Endothelial cell of umbilical vein (primary cell): ENCODE data around the gene LITAFD. TPM values are rescaled to one million over a fixed set of nuclear protein-coding genes. Genes with fewer than 3 reads are reported as not detected.

Experiments used
- BruUV-seq: library from RNA; stranded (reverse); fragments of 400-500 nt; replicated peaks from 2 replicates; lab custom pipeline; 2021; lab: Mats Ljungman, UMichigan
- CTCF ChIA-PET: fragments of 300-600, 350-600 bp; sonication (Branson Sonifier 250); formaldehyde crosslinking; loops from one replicate; lab custom pipeline; 2021; ENCODE audit warnings: antibody characterized with exemption, inconsistent platforms; lab: Charles Lee
- POLR2A ChIA-PET: fragments of 300-600, 350-600 bp; sonication (Branson Sonifier 250); formaldehyde crosslinking; loops from one replicate; lab custom pipeline; 2021; ENCODE audit warnings: antibody characterized with exemption, inconsistent platforms; lab: Charles Lee
- DNase-seq: peaks from one replicate; pipeline ENCODE4 v3.0.0-alpha.2; 2011; ENCODE audit warnings: low read depth, low spot score
- FAIRE-seq: peaks from 2 replicates; lab custom pipeline; 2011; peaks lifted over from hg19 to GRCh38; lab: Jason Lieb, UNC
- H2AFZ ChIP-seq: 2 replicates; pipeline ENCODE4 v1.6.0; 2012; ENCODE audit warnings: low read depth, low read length, control low read depth, inconsistent platforms
- H3K27ac ChIP-seq: 2 replicates; pipeline ENCODE4 v1.5.1; 2011; ENCODE audit warnings: low read depth, mild to moderate bottlenecking, control low read depth, low read length, moderate library complexity; ENCODE audit not compliant: insufficient read depth
- H3K27me3 ChIP-seq, 2 experiments: 2 replicates each; pipeline versions ENCODE4 v1.6.0 to v1.6.1; 2011; ENCODE audit warnings: low read length in 2 of 2, mixed read lengths in 1 of 2; ENCODE audit not compliant: control insufficient read depth in 2 of 2, insufficient read depth in 2 of 2
- H3K36me3 ChIP-seq, 2 experiments: 2 replicates in 1 of 2; 3 replicates in 1 of 2; pipeline ENCODE4 v1.5.1; 2011; ENCODE audit warnings: low read length in 2 of 2, mild to moderate bottlenecking in 1 of 2, moderate library complexity in 1 of 2; ENCODE audit not compliant: control insufficient read depth in 2 of 2, insufficient read depth in 2 of 2; ENCODE audit errors: extremely low read depth in 1 of 2
- H3K4me1 ChIP-seq: 3 replicates; pipeline ENCODE4 v1.5.1; 2011; ENCODE audit warnings: mild to moderate bottlenecking, low read length; ENCODE audit not compliant: control insufficient read depth, insufficient read depth; ENCODE audit errors: extremely low read depth
- H3K4me2 ChIP-seq: 2 replicates; pipeline ENCODE4 v1.6.1; 2011; ENCODE audit warnings: low read length, control low read depth, mixed read lengths; ENCODE audit not compliant: insufficient read depth
- H3K4me3 ChIP-seq, 3 experiments: fragments of 200-600 bp in 1 of 3; sonication (generic), shearing (Covaris generic) in 1 of 3; replicated peaks in 1 of 3; 2 replicates each; pipeline ENCODE4 v1.5.1; 2011 to 2016; ENCODE audit warnings: control low read depth in 3 of 3, low read length in 3 of 3, mild to moderate bottlenecking in 2 of 3, inconsistent platforms in 1 of 3, low read depth in 1 of 3, moderate library complexity in 1 of 3; ENCODE audit not compliant: insufficient read depth in 1 of 3
- H3K79me2 ChIP-seq: 2 replicates; pipeline ENCODE4 v1.6.0; 2012; ENCODE audit warnings: low read length, inconsistent platforms; ENCODE audit not compliant: control insufficient read depth, insufficient read depth
- H3K9ac ChIP-seq: replicated peaks from 2 replicates; pipeline ENCODE3; 2011; ENCODE audit warnings: low read length, control low read depth; ENCODE audit not compliant: insufficient read depth; ENCODE audit errors: extremely low read depth
- H3K9me1 ChIP-seq: replicated peaks from 3 replicates; pipeline ENCODE4 v1.6.0; 2011; ENCODE audit warnings: mild to moderate bottlenecking, low read length; ENCODE audit not compliant: control insufficient read depth, insufficient read depth; ENCODE audit errors: extremely low read depth
- H3K9me3 ChIP-seq: replicated peaks from 2 replicates; pipeline ENCODE4 v1.5.1; 2012; ENCODE audit warnings: low read length, inconsistent platforms; ENCODE audit not compliant: control insufficient read depth, insufficient read depth
- H4K20me1 ChIP-seq: replicated peaks from 2 replicates; pipeline ENCODE3; 2011; ENCODE audit warnings: mild to moderate bottlenecking, low read length; ENCODE audit not compliant: control insufficient read depth, insufficient read depth; ENCODE audit errors: extremely low read depth
- CTCF ChIP-seq, 2 donors: IDR thresholded peaks; 1 replicate in 1 of 2; 2 replicates in 1 of 2; pipeline ENCODE4 v1.5.1; 2011; ENCODE audit warnings: low read length in 2 of 2, mild to moderate bottlenecking in 2 of 2, moderate library complexity in 2 of 2, control low read depth in 1 of 2, inconsistent platforms in 1 of 2, low read depth in 1 of 2; ENCODE audit not compliant: insufficient read depth in 1 of 2; ENCODE audit errors: extremely low read depth in 1 of 2
- EZH2 ChIP-seq: IDR thresholded peaks from 2 replicates; pipeline ENCODE4 v1.6.1; 2012; ENCODE audit warnings: borderline replicate concordance, low read depth, mild to moderate bottlenecking, moderate library complexity, low read length, inconsistent platforms; ENCODE audit not compliant: severe bottlenecking
- FOS ChIP-seq: IDR thresholded peaks from 2 replicates; pipeline ENCODE4 v1.6.1; 2011; ENCODE audit warnings: mild to moderate bottlenecking, low read length, moderate library complexity, borderline replicate concordance; ENCODE audit not compliant: insufficient read depth
- GATA2 ChIP-seq: IDR thresholded peaks from 2 replicates; pipeline ENCODE4 v1.7.0; 2011; ENCODE audit warnings: low read depth, mild to moderate bottlenecking, moderate library complexity, mixed read lengths, low read length; ENCODE audit not compliant: insufficient read length, insufficient read depth
- JUN ChIP-seq: IDR thresholded peaks from 2 replicates; pipeline ENCODE4 v1.6.1; 2011; ENCODE audit warnings: borderline replicate concordance, low read depth; ENCODE audit not compliant: insufficient read length, insufficient read depth
- MYC ChIP-seq: IDR thresholded peaks from one replicate; pipeline ENCODE4 v1.6.1; 2011; ENCODE audit warnings: mild to moderate bottlenecking, low read depth, low read length
- POLR2A ChIP-seq: IDR thresholded peaks from 2 replicates; pipeline ENCODE4 v1.6.1; 2012; ENCODE audit warnings: low read depth, mild to moderate bottlenecking, control low read depth, low read length
- POLR2AphosphoS5 ChIP-seq: IDR thresholded peaks from 2 replicates; pipeline ENCODE4 v1.6.1; 2012; ENCODE audit warnings: low read depth, mild to moderate bottlenecking, control low read depth, low read length, moderate library complexity; ENCODE audit not compliant: insufficient read depth
- dilution Hi-C: fragments of 300-500 bp; cut with MboI; formaldehyde crosslinking; loops from one replicate; pipeline ENCODE4 v1.15.0; 2019; ENCODE audit warnings: low sequenced_read_pairs; ENCODE audit not compliant: extremely low pct_ligation_motif_present
- intact Hi-C: fragments of 100-400 bp; cut with micrococcal nuclease; formaldehyde crosslinking; loops from one replicate; pipeline ENCODE4 v1.10.0; 2022
- polyA plus RNA-seq, 4 experiments: library from polyadenylated mRNA; depleted of rRNA in 3 of 4; stranded (reverse) in 3 of 4; unstranded in 1 of 4; fragments of >200 nt; gene quantifications; 2 replicates each; pipeline versions ENCODE4 v1.2.1 to v1.2.3, GENCODE V29; 2011 to 2012; ENCODE audit warnings: missing spikeins in 1 of 4
- total RNA-seq: library from RNA; stranded (reverse); gene quantifications from 2 replicates; pipeline ENCODE4 v1.2.3, GENCODE V29; 2021
- TF ChIP-seq, protein P1 (sequence below): IDR thresholded peaks from 2 replicates; pipeline ENCODE4 v1.6.1; 2011; ENCODE audit not compliant: insufficient read depth, insufficient read length

LITAFD gene
- total and polyA plus RNA-seq, 2 donors (not counting 3 experiments of a cell fraction or from before 2014, with no cell fraction given) = not detected

DNA sequence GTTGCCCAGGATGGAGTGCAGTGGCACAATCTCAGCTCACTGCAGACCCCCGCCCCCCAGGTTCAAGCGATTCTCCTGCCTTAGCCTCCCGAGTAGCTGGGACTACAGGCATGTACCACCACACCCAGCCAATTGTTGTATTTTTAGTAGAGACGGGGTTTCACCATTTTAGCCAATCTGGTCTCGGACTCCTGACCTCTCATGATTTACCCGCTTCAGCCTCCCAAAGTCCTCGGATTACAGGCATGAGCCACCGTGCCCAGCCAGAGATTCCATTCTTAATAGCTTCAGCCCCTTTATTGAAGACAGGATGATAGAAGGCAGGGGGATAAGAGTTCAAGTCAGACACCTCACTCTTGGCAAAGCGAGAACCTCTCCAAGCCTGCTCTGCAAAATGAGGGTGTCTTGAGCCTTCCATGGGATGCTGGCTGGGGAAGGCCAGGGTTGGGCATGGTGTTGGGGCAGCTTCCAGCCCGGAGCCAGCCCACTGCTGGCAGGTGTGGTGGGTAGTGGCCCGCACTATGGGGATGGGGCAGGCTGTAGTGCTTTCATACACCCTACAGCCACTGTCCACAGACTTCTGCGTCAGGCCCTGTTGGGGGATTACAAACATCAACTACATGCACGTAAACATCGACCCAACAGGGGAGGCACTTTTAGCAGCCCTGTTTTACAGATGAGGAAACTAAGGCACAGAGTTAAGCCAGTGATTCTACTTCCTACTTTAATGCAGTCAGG lies 16.8 kb upstream of the LITAFD start:
- Histone ChIP-seq H3K4me3 (no peak overlapping the region), H3K27me3 (no peaks in the 10 kb centered on the region), H4K20me1 (no peaks in the 10 kb centered on the region), H3K9me1 (no peaks in the 10 kb centered on the region), H3K4me2 (no peak overlapping the region), H3K36me3 (no peaks in the 10 kb centered on the region), H2AFZ (no peak overlapping the region), H3K9me3 (no peaks in the 10 kb centered on the region), H3K4me1 (peaks cover 15% of the 10 kb centered on the region), H3K27ac (no peak overlapping the region), H3K9ac (no peak overlapping the region), H3K79me2 (peaks cover 53% of the 10 kb centered on the region)
- BruUV-seq = no TSS peak
- TF ChIP-seq CTCF (IDR thresholded peaks at IDR 0.05; ENCODE audit: extremely low read depth in 1 of 2, insufficient read depth in 1 of 2, low read depth in 1 of 2, low read length in 2 of 2) (no peak), POLR2AphosphoS5 (no peak), GATA2 (no peak), MYC (no peak), EZH2 (no peak), FOS (no peak), JUN (no peak), POLR2A (no peak)
- TF ChIP-seq, protein P1, sequence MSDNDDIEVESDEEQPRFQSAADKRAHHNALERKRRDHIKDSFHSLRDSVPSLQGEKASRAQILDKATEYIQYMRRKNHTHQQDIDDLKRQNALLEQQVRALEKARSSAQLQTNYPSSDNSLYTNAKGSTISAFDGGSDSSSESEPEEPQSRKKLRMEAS = no peak
- dilution Hi-C loops (no loop called here), intact Hi-C loops (loop anchor here (5.0 kb wide), 1 partner anchor 298 kb away; no protein-coding TSS in a partner anchor)
- POLR2A ChIA-PET = no interaction called here
- DNase-seq = no peak
- CTCF ChIA-PET = interaction anchor here (1.0 to 3.4 kb wide), 3 partner anchors 9 to 36 kb away, joined by 3 to 20 read pairs (median 4); no protein-coding TSS in a partner anchor
- no peak for FAIRE-seq
